Measurements from ENCODE around the gene ABHD16A. TPM values are rescaled to one million over a fixed set of nuclear protein-coding genes. Genes with fewer than 3 reads are reported as not detected.
A peak's percentile ranks its signal among the peaks of the same experiment; 100 is the strongest.

Gene ABHD16A
- total and polyA plus RNA-seq, 2 of the 13 experiments (the other 11 are each of a cell fraction or from before 2014, with no cell fraction given), result 43.5 to 45.4 TPM

DNA sequence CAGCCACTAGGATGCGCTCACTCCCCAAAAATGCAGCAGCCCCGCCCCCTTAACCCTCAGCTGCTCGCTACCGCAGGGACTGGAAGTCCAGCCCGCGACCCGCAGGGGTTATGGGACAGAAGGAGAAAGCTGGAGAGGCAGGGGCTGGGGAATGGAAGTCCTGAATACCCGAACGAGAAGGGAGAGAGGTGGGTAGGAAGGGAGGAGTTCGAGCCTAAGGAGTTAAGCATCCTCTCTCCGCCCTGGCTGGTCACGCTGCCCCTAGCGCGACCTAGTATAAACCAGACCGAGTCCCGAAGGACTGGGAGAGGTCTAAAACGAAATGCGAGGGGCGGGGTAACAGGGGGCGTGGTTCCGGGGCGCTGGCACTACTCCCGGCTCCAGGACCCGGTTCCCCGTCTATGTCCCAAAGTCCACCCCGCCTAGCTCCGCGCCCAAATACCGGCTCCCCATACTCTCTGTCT lies 26.4 kb upstream of the ABHD16A start (continued):
- no peak for TF ChIP-seq RAD51 (IDR thresholded peaks at IDR 0.05; ENCODE audit: borderline replicate concordance)
- TF ChIP-seq TAF15 (IDR thresholded peaks at IDR 0.05; ENCODE audit: low read depth, low read length, poor library complexity, severe bottlenecking), result no peak
- TF ChIP-seq, protein P1, sequence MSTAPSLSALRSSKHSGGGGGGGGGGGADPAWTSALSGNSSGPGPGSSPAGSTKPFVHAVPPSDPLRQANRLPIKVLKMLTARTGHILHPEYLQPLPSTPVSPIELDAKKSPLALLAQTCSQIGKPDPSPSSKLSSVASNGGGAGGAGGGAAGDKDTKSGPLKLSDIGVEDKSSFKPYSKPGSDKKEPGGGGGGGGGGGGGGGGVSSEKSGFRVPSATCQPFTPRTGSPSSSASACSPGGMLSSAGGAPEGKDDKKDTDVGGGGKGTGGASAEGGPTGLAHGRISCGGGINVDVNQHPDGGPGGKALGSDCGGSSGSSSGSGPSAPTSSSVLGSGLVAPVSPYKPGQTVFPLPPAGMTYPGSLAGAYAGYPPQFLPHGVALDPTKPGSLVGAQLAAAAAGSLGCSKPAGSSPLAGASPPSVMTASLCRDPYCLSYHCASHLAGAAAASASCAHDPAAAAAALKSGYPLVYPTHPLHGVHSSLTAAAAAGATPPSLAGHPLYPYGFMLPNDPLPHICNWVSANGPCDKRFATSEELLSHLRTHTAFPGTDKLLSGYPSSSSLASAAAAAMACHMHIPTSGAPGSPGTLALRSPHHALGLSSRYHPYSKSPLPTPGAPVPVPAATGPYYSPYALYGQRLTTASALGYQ (CRISPR knock-in tag; IDR thresholded peaks at IDR 0.05), result no peak
- no peak for TF ChIP-seq ZNF451 (CRISPR knock-in tag; IDR thresholded peaks at IDR 0.05)
- TF ChIP-seq ZKSCAN8 (CRISPR knock-in tag; IDR thresholded peaks at IDR 0.05; ENCODE audit: borderline replicate concordance), result peak; percentile 70; the same call in 1 of the 2 replicates
- 0 out of 2 replicates have a peak, but pooled peaks have one; percentile 49 for TF ChIP-seq SALL2 (CRISPR knock-in tag; IDR thresholded peaks at IDR 0.05)
- TF ChIP-seq ZNF431 (CRISPR knock-in tag; IDR thresholded peaks at IDR 0.05; ENCODE audit: borderline replicate concordance, low read depth), result no peak
- TF ChIP-seq, protein P2, sequence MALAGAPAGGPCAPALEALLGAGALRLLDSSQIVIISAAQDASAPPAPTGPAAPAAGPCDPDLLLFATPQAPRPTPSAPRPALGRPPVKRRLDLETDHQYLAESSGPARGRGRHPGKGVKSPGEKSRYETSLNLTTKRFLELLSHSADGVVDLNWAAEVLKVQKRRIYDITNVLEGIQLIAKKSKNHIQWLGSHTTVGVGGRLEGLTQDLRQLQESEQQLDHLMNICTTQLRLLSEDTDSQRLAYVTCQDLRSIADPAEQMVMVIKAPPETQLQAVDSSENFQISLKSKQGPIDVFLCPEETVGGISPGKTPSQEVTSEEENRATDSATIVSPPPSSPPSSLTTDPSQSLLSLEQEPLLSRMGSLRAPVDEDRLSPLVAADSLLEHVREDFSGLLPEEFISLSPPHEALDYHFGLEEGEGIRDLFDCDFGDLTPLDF (CRISPR knock-in tag; IDR thresholded peaks at IDR 0.05), result peak; percentile 77; the same call in 1 of the 2 replicates
- peak; percentile 99; the same call in 1 of the 2 replicates for TF ChIP-seq KDM2A (CRISPR knock-in tag; IDR thresholded peaks at IDR 0.05; ENCODE audit: borderline replicate concordance, low read depth)
- no peak; the same call in 1 of the 2 replicates for TF ChIP-seq GATA4 (IDR thresholded peaks at IDR 0.05; ENCODE audit: borderline replicate concordance, low read depth)
- TF ChIP-seq ZNF335 (CRISPR knock-in tag; IDR thresholded peaks at IDR 0.05), result peak; percentile 97
- TF ChIP-seq, protein P3, sequence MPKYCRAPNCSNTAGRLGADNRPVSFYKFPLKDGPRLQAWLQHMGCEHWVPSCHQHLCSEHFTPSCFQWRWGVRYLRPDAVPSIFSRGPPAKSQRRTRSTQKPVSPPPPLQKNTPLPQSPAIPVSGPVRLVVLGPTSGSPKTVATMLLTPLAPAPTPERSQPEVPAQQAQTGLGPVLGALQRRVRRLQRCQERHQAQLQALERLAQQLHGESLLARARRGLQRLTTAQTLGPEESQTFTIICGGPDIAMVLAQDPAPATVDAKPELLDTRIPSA (CRISPR knock-in tag; IDR thresholded peaks at IDR 0.05; ENCODE audit: borderline replicate concordance), result no peak; the same call in 1 of the 2 replicates
- TF ChIP-seq RXRA (CRISPR knock-in tag; IDR thresholded peaks at IDR 0.05), result peak; percentile 54; the same call in 1 of the 2 replicates
- TF ChIP-seq TGIF2 (CRISPR knock-in tag; IDR thresholded peaks at IDR 0.05), result no peak
- TF ChIP-seq ZNF761 (CRISPR knock-in tag; conservative IDR thresholded peaks at IDR 0.05), result peak; percentile 70; the same call in 1 of the 2 replicates
- TF ChIP-seq, protein P4, sequence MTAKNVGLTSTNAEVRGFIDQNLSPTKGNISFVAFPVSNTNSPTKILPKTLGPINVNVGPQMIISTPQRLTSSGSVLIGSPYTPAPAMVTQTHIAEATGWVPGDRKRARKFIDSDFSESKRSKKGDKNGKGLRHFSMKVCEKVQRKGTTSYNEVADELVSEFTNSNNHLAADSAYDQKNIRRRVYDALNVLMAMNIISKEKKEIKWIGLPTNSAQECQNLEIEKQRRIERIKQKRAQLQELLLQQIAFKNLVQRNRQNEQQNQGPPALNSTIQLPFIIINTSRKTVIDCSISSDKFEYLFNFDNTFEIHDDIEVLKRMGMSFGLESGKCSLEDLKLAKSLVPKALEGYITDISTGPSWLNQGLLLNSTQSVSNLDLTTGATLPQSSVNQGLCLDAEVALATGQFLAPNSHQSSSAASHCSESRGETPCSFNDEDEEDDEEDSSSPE (CRISPR knock-in tag; IDR thresholded peaks at IDR 0.05), result peak; percentile 54; the same call in 1 of the 2 replicates
- TF ChIP-seq HOXA9 (CRISPR knock-in tag; IDR thresholded peaks at IDR 0.05; ENCODE audit: borderline replicate concordance), result 0 out of 2 replicates have a peak, but pooled peaks have one; percentile 30
- no peak for TF ChIP-seq ZNF510 (CRISPR knock-in tag; IDR thresholded peaks at IDR 0.05; ENCODE audit: low read depth)
- peak; percentile 7; the same call in 1 of the 2 replicates for TF ChIP-seq ZNF12 (CRISPR knock-in tag; IDR thresholded peaks at IDR 0.05)
- TF ChIP-seq ZFP90 (CRISPR knock-in tag; IDR thresholded peaks at IDR 0.05; ENCODE audit: borderline replicate concordance), result no peak; the same call in 1 of the 2 replicates
- peak; percentile 46 for TF ChIP-seq TBL1XR1 (IDR thresholded peaks at IDR 0.05; ENCODE audit: borderline replicate concordance, low read length, partially characterized antibody)
- TF ChIP-seq SP2 (CRISPR knock-in tag; IDR thresholded peaks at IDR 0.05), result no peak
- no peak for TF ChIP-seq ZNF10 (CRISPR knock-in tag; IDR thresholded peaks at IDR 0.05; ENCODE audit: borderline replicate concordance, low read depth)
- TF ChIP-seq ZNF563 (CRISPR knock-in tag; IDR thresholded peaks at IDR 0.05), result no peak
- no peak for TF ChIP-seq KMT2A (CRISPR knock-in tag; IDR thresholded peaks at IDR 0.05)
- no peak for TF ChIP-seq CEBPG (CRISPR knock-in tag; IDR thresholded peaks at IDR 0.05)
- peak; percentile 91; the same call in 1 of the 2 replicates for TF ChIP-seq KLF9 (CRISPR knock-in tag; IDR thresholded peaks at IDR 0.05; ENCODE audit: low read depth)
- peak; percentile 7; the same call in 1 of the 2 replicates for TF ChIP-seq RARA (CRISPR knock-in tag; IDR thresholded peaks at IDR 0.05)
